HepG2 (cell line): ENCODE measurements around the gene ESYT1. TPM values are rescaled to one million over a fixed set of nuclear protein-coding genes. Genes with fewer than 3 reads are reported as not detected.

Source experiments
- CREB1 ChIP-seq, 2 experiments: fragments of 450-650 bp in 1 of 2; IDR thresholded peaks; 2 replicates each; pipeline ENCODE4 v1.6.1; 2016 to 2017; ENCODE audit warnings: control low read depth in 1 of 2, mild to moderate bottlenecking in 1 of 2, missing compliant biosample characterization in 1 of 2, missing genetic modification characterization in 1 of 2
- ETV6 ChIP-seq: sonication (generic); formaldehyde crosslinking; conservative IDR thresholded peaks from 2 replicates; pipeline ENCODE4 v1.4.0; 2020; ENCODE audit warnings: missing genetic modification reagents
- GATA4 ChIP-seq: sonication (generic); IDR thresholded peaks from 2 replicates; pipeline ENCODE4 v1.6.1; 2016; ENCODE audit warnings: antibody characterized with exemption, low read depth, borderline replicate concordance
- GFI1 ChIP-seq: sonication (generic); formaldehyde crosslinking; IDR thresholded peaks from 2 replicates; pipeline ENCODE4 v1.5.0; 2020; ENCODE audit warnings: missing genetic modification reagents, mild to moderate bottlenecking, borderline replicate concordance
- HMGXB4 ChIP-seq, 2 experiments: sonication (generic) in 1 of 2; formaldehyde crosslinking in 1 of 2; IDR thresholded peaks; 2 replicates each; pipeline versions ENCODE4 v1.4.0 to v1.6.1; 2018 to 2020; ENCODE audit warnings: missing genetic modification reagents in 2 of 2, borderline replicate concordance in 1 of 2, low read depth in 1 of 2, mild to moderate bottlenecking in 1 of 2, missing biosample characterization in 1 of 2
- HOXD1 ChIP-seq: sonication (generic); formaldehyde crosslinking; IDR thresholded peaks from 2 replicates; pipeline ENCODE4 v1.5.0; 2020; ENCODE audit warnings: missing genetic modification reagents
- RNF2 ChIP-seq: fragments of 450-650 bp; conservative IDR thresholded peaks from 2 replicates; pipeline ENCODE4 v1.6.1; 2016; ENCODE audit warnings: low read depth
- STAT6 ChIP-seq: sonication (generic); formaldehyde crosslinking; IDR thresholded peaks from 2 replicates; pipeline ENCODE4 v1.4.0; 2020; ENCODE audit warnings: missing genetic modification reagents, mild to moderate bottlenecking, borderline replicate concordance
- TCF12 ChIP-seq, 2 experiments: fragments of 450-650 bp in 1 of 2; sonication (generic) in 1 of 2; formaldehyde crosslinking in 1 of 2; IDR thresholded peaks; 2 replicates each; pipeline versions ENCODE4 v1.6.1 to v1.8.0; 2017 to 2022; ENCODE audit warnings: antibody characterized with exemption in 1 of 2, mild to moderate bottlenecking in 1 of 2, missing genetic modification reagents in 1 of 2, moderate library complexity in 1 of 2
- TFAP4 ChIP-seq: sonication (generic); IDR thresholded peaks from 2 replicates; pipeline ENCODE4 v1.6.1; 2016; ENCODE audit warnings: low read depth, borderline replicate concordance
- THAP7 ChIP-seq: sonication (generic); formaldehyde crosslinking; IDR thresholded peaks from 2 replicates; pipeline ENCODE4 v1.8.1; 2023; ENCODE audit warnings: mild to moderate bottlenecking, missing genetic modification reagents
- ZNF3 ChIP-seq: IDR thresholded peaks from 2 replicates; pipeline ENCODE4 v1.7.0; 2017; ENCODE audit warnings: inconsistent platforms
- ZNF468 ChIP-seq: sonication (generic); formaldehyde crosslinking; IDR thresholded peaks from 2 replicates; pipeline ENCODE4 v1.8.0; 2022; ENCODE audit warnings: mild to moderate bottlenecking, moderate library complexity, missing genetic modification reagents
- ZNF512 ChIP-seq: sonication (generic); formaldehyde crosslinking; IDR thresholded peaks from 2 replicates; pipeline ENCODE4 v1.4.0; 2020; ENCODE audit warnings: mild to moderate bottlenecking, missing genetic modification reagents
- ZNF513 ChIP-seq: sonication (generic); formaldehyde crosslinking; conservative IDR thresholded peaks from 2 replicates; pipeline ENCODE4 v1.5.0; 2020; ENCODE audit warnings: missing genetic modification reagents
- ZNF850 ChIP-seq: sonication (generic); formaldehyde crosslinking; conservative IDR thresholded peaks from 2 replicates; pipeline ENCODE4 v1.9.0; 2021; ENCODE audit warnings: mild to moderate bottlenecking, missing genetic modification reagents
- polyA plus RNA-seq, 8 experiments: library from polyadenylated mRNA; depleted of rRNA in 3 of 8; stranded (reverse) in 7 of 8; unstranded in 1 of 8; fragments of >200 nt; fragmentation: Illumina TruSeq in 4 of 8; extraction: Trizol in 4 of 8; gene quantifications; 2 replicates each; pipeline versions ENCODE4 v1.2.1 to v1.2.3, GENCODE V29; 2011 to 2016; ENCODE audit warnings: low read depth in 4 of 8, missing spikeins in 1 of 8, mixed read lengths in 1 of 8; ENCODE audit not compliant: insufficient read depth in 1 of 8
- total RNA-seq, 5 experiments: library from RNA; depleted of rRNA; stranded (reverse); fragments of >200 nt; fragmentation: Illumina TruSeq; extraction: Trizol; gene quantifications; 2 replicates each; pipeline ENCODE4 v1.2.3, GENCODE V29; 2016; ENCODE audit warnings: low read depth in 1 of 5

Gene ESYT1
- total and polyA plus RNA-seq, 2 of the 13 experiments (the other 11 are each of a cell fraction or from before 2014, with no cell fraction given): 66.9 to 71.0 TPM

GRCh38 chr12:56079723-56080555 lies 48.1 kb upstream of the ESYT1 start, which contains the start of gene ERBB3 (continued):
- no peak for TF ChIP-seq ZNF512 (CRISPR knock-in tag)
- 0 out of 2 replicates have a peak, but pooled peaks have one; percentile 12 for TF ChIP-seq CREB1 (IDR thresholded peaks at IDR 0.05)
- no peak for TF ChIP-seq CREB1 (CRISPR knock-in tag; IDR thresholded peaks at IDR 0.05)
- TF ChIP-seq TCF12 (IDR thresholded peaks at IDR 0.05): no peak
- no peak; the same call in 1 of the 2 replicates for TF ChIP-seq TCF12 (CRISPR knock-in tag; IDR thresholded peaks at IDR 0.05)
- no peak for TF ChIP-seq GFI1 (CRISPR knock-in tag)
- TF ChIP-seq ZNF850 (CRISPR knock-in tag): no peak
- 0 out of 2 replicates have a peak, but pooled peaks have one; percentile 29 for TF ChIP-seq TFAP4
- no peak for TF ChIP-seq ZNF513 (CRISPR knock-in tag)
- TF ChIP-seq ETV6 (CRISPR knock-in tag): no peak
- no peak for TF ChIP-seq ZNF468 (CRISPR knock-in tag)
- peak in 1 of 2 experiments; percentile 86; a peak in 2 of 4 replicates for TF ChIP-seq HMGXB4 (CRISPR knock-in tag; IDR thresholded peaks at IDR 0.05; ENCODE audit: borderline replicate concordance in 1 of 2, low read depth in 1 of 2)
- TF ChIP-seq THAP7 (CRISPR knock-in tag): 0 out of 2 replicates have a peak, but pooled peaks have one; percentile 15
- 0 out of 2 replicates have a peak, but pooled peaks have one; percentile 46 for TF ChIP-seq HOXD1 (CRISPR knock-in tag)
- TF ChIP-seq GATA4: no peak
- no peak for TF ChIP-seq RNF2
- TF ChIP-seq STAT6 (CRISPR knock-in tag): no peak
- no peak for TF ChIP-seq ZNF3 (CRISPR knock-in tag)
